ENCODE results near the gene ARHGAP4. TPM values are rescaled to one million over a fixed set of nuclear protein-coding genes. Genes with fewer than 3 reads are reported as not detected.

Gene ARHGAP4
- total RNA-seq, 3 donors from 2014 or later (not counting 1 experiment from before 2014, with no cell fraction given): 352 to 398 (median 384) TPM

- Histone ChIP-seq H3K4me1 (ENCODE audit: control insufficient read depth, insufficient read depth, low read length) (peaks cover 34% of the 10 kb centered on the region), H3K4me3 (ENCODE audit: low read length) (peak overlapping the region; percentile 59), H3K9me3 (ENCODE audit: control insufficient read depth, insufficient read depth, low read length) (no peaks in the 10 kb centered on the region), H3K27ac (ENCODE audit: low read length) (peak overlapping the region; percentile 81), H3K36me3 (ENCODE audit: control insufficient read depth, insufficient read depth, low read length) (no peaks in the 10 kb centered on the region), H3K27me3 (ENCODE audit: control insufficient read depth, insufficient read depth, low read length) (no peaks in the 10 kb centered on the region)
- TF ChIP-seq CTCF (IDR thresholded peaks at IDR 0.05): no peak
- intact Hi-C loops (cut with micrococcal nuclease): no loop called here
- ATAC-seq (no peak), DNase-seq (no peak)
- Mint-ChIP-seq H3K36me3 (no peaks in the 10 kb centered on the region), H3K4me3 (peak overlapping the region; percentile 86), H3K27ac (peak overlapping the region; percentile 99 to 100), H3K27me3 (ENCODE audit: low read depth in 2 of 2) (no peaks in the 10 kb centered on the region), H3K4me1 (peaks cover 23 to 25% of the 10 kb centered on the region in 2 donors), H3K9me3 (no peaks in the 10 kb centered on the region)
- 78% methylated on average over 10 of the region's 20 CpGs for WGBS (ENCODE audit: insufficient coverage)
Observed at GRCh38 chrX:153973127-153974002, 47.3 kb upstream of the ARHGAP4 start.

- H3K27ac Mint-ChIP-seq: peak within 1 kb of the TSS; percentile 99 to 100
- Histone ChIP-seq H3K9me3 (ENCODE audit: control insufficient read depth, insufficient read depth, low read length) (no peaks in the 10 kb centered on the region), H3K27me3 (ENCODE audit: control insufficient read depth, insufficient read depth, low read length) (no peaks in the 10 kb centered on the region), H3K4me1 (ENCODE audit: control insufficient read depth, insufficient read depth, low read length) (peaks cover 42% of the 10 kb centered on the region), H3K4me3 (ENCODE audit: low read length) (peak within 1 kb of the TSS; percentile 97), H3K36me3 (ENCODE audit: control insufficient read depth, insufficient read depth, low read length) (no peaks in the 10 kb centered on the region), H3K27ac (ENCODE audit: low read length) (peak within 1 kb of the TSS; percentile 100)
- under 1% methylated on average over 102 of the region's 103 CpGs for WGBS (ENCODE audit: insufficient coverage)
- no peaks in the 10 kb centered on the region for H3K27me3 Mint-ChIP-seq (ENCODE audit: low read depth in 2 of 2)
- no peaks in the 10 kb centered on the region for H3K9me3 Mint-ChIP-seq
- no peak for TF ChIP-seq CTCF (IDR thresholded peaks at IDR 0.05)
- peak; percentile 83 to 94 for DNase-seq
- H3K36me3 Mint-ChIP-seq: no peaks in the 10 kb centered on the region
- ATAC-seq: peak; percentile 61 to 76 (median 63)
- peaks cover 32 to 33% of the 10 kb centered on the region in 2 donors for H3K4me1 Mint-ChIP-seq
- peak within 1 kb of the TSS; percentile 100 for H3K4me3 Mint-ChIP-seq
- intact Hi-C loops (cut with micrococcal nuclease): no loop called here
Observed at GRCh38 chrX:153972368-153973126, 46.5 kb upstream of the ARHGAP4 start, which contains the start of gene TMEM187. Gene TMEM187 (plus strand): TSS chrX:153972754. CDS start chrX:153982063, 9,309 bp downstream.

GRCh38 chrX:153971450-153972367 is 45.6 kb upstream of the ARHGAP4 start, which contains the start of gene HCFC1:
Gene HCFC1 (minus strand): TSS chrX:153971818. CDS start chrX:153970840, 978 bp downstream.
- no peak for TF ChIP-seq CTCF (IDR thresholded peaks at IDR 0.05)
- 0% methylated on average over 95 of the region's 96 CpGs for WGBS (ENCODE audit: insufficient coverage)
- Mint-ChIP-seq H3K27me3 (ENCODE audit: low read depth in 2 of 2) (no peaks in the 10 kb centered on the region), H3K9me3 (no peaks in the 10 kb centered on the region), H3K36me3 (no peaks in the 10 kb centered on the region), H3K27ac (peak within 1 kb of the TSS; percentile 99 to 100), H3K4me3 (peak within 1 kb of the TSS; percentile 100), H3K4me1 (peaks cover 39 to 40% of the 10 kb centered on the region in 2 donors)
- DNase-seq (peak; percentile 85 to 93), ATAC-seq (peak; percentile 50 to 71 (median 56))
- no peaks in the 10 kb centered on the region for H3K36me3 ChIP-seq (ENCODE audit: control insufficient read depth, insufficient read depth, low read length)
- no peaks in the 10 kb centered on the region for H3K27me3 ChIP-seq (ENCODE audit: control insufficient read depth, insufficient read depth, low read length)
- intact Hi-C loops (cut with micrococcal nuclease): loop anchor here (2.0 kb wide), 1 partner anchor 401 kb away; no protein-coding TSS in a partner anchor
- H3K4me3 ChIP-seq (ENCODE audit: low read length): peak within 1 kb of the TSS; percentile 97
- no peaks in the 10 kb centered on the region for H3K9me3 ChIP-seq (ENCODE audit: control insufficient read depth, insufficient read depth, low read length)
- peak within 1 kb of the TSS; percentile 100 for H3K27ac ChIP-seq (ENCODE audit: low read length)
- peaks cover 50% of the 10 kb centered on the region for H3K4me1 ChIP-seq (ENCODE audit: control insufficient read depth, insufficient read depth, low read length)
